Stimulated activated CD4-positive, alpha-beta T cell treated with anti-CD3 and anti-CD28 coated beads, Interleukin-2, amount 100 ng/mL, for 24 hours (primary cell): ENCODE measurements around the gene DRG2.

Source experiments
- DNase-seq, 2 donors: peaks; one replicate each; pipeline ENCODE4 v3.0.0-alpha.2; 2020

The DRG2 gene

DNA sequence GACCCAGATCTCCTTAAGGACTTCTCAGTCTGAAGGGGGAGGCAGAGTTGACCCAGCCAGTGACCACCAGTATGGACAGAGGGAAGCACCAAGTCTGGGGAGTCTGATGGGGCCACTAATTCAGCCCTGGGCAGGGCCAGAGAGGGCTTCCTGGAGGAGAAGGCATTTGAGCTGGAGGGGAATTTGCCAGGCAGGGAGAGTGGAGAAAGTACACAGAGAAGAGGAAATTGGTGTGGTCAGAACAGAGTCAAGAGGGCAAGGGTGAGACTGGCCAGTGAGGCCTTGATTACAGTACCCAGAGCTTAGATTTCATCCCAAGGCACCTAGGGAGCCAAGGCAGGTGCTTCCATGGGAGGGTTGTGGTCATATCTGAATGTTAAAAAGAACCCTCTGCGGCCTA is 57.1 kb downstream of the DRG2 start:
- DNase-seq = no peak

DNA sequence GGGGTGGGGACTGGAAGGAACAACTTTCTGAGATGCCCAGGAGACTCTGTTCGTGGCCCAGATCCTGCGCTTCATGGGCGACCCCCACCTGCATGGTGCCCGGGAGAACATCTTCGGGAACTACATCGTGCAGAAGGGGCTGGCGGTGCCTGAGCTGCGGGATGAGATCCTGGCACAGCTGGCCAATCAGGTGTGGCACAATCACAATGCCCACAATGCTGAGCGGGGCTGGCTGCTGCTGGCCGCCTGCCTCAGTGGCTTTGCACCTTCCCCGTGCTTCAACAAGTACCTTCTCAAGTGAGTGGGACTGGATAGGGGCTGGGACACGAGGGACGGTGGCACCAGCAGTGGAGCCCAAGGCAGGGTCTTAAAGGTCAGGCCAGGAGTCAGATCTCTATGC is 58.1 kb downstream of the DRG2 start:
- no peak for DNase-seq

DNA sequence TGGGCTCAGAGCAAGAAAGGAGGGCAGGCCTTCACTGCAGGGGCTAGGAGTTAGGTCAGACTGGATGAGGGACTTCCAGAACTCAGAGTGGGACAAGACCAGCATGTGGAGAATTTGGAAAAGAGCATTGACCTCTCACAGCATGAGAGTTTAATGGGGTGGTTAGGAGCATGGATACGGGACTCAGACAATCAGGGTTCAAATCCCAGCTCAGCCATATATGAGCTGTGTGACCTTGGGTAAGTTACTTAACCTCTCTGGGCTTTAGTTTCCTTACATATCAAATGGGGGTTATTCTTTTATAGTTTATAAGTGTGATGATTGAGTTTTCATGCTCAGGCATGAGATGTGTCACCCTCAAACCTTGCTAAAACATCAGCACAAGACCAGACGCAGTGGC is 58.5 kb downstream of the DRG2 start:
- no peak for DNase-seq

DNA sequence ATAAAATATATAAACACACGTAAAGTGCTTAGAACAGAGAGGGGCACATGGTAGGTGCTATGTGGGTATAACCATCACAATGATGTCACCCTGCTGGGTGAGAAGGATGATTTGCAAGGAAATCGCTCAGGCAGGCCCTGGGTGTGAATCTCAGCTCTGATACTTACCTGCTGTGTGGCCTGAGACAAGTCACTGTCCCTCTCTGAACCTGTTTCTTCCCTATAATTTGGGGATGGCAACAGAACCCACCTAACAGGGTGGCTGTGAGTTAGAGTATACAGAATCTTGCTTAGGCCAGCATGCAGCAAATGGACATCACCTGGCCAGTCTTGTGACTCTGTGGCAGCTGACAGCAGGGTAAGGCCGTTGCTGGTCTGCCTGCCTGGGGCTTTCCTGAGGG is 59.2 kb downstream of the DRG2 start:
- no peak for DNase-seq

DNA sequence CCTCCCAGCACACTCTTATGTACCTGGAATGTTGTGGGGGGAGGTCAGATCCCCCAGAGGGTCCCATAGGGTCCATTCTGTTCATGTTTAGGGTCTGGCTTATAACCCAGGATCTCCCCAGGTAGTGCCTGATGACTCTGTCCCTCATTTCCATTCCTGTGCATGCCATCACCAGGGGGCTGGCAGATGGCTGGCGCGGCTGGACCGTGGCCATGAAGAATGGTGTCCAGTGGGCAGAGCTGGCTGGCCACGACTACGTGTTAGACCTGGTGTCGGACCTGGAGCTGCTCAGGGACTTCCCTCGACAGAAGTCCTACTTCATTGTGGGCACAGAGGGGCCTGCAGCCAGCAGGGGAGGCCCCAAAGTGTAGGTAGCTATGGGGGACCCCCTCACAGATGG is 60.8 kb downstream of the DRG2 start:
- no peak for DNase-seq

DNA sequence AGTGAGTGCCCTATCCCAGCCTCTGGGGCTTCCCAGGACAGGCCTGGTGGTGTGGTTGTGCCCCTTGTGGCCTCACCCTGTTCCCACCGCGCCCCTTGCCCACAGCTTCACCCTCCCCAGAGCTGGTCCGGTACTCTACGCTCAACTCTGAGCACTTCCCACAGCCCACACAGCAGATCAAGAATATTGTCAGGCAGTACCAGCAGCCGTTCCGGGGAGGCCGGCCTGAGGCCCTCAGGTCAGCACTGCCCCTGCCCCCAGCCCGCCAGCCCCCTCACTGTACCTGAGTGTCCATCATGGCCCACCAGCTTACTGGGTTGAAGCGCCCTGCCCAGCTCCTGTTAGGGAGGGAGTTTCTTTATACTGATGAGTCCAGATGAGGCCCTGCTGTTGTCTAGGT is 63.5 kb downstream of the DRG2 start:
- no peak for DNase-seq

DNA sequence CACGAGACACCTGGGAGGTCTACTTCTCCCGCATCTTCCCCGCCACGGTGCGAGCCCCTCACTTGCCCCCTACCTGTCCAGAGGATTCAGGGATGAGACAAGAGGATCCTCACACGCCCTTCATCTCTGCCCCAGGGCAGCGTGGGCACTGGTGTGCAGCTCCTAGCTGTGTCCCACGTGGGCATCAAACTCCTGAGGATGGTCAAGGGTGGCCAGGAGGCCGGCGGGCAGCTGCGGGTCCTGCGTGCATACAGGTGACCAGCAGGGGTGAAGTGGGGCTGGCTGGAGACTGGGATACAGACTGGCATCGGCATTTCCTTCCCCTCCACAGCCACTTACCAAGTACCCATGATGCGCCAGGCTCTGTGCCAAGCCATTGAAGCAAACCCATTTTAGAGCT is 67.4 kb downstream of the DRG2 start:
- no peak for DNase-seq

DNA sequence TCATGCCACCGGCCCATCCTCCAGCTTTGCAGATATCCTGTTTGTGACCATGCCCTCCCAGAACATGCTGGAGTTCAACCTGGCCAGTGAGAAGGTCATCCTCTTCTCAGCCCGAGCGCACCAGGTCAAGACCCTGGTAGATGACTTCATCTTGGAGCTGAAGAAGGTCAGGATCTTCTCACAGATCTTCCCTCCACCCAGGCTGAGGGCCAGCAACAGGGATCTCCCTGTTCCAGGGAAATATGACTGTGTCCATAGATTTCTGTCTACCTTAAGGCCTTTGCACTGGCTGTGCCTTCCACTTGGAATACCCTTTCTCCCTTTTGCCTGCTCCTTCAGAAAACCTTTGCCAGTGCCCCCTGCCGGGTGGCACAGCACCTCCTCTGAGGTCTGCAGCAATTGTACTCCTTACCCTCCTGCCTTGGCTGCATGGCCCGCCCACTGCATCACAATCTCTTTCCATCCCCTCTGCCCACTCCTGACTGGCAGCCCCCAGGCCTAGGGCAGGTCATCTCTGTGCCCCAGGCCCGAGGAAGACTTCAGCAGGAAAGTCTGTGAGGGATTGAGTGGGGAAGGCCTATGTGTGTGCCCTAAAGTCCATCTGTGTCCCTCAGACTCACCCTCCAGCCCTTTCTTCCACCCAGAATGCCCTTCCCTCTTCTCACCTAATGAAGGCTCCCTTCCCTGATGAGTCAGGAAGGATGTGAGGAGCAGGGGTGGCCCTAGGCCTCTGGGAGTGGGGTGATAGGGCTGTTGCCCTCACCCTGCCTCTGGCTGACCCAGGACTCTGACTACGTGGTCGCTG is 68.6 kb downstream of the DRG2 start:
- DNase-seq = no peak

DNA sequence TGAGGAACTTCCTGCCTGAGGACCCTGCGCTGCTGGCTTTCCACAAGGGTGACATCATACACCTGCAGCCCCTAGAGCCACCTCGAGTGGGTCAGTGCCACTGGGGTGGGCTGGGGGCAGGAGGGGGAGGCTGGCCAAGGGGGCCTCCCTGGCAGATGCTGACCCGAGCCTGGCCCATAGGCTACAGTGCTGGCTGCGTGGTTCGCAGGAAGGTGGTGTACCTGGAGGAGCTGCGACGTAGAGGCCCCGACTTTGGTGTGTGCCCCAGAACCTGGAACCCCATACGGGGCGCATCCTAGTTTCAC is 69.2 kb downstream of the DRG2 start:
- no peak for DNase-seq
